NCI-H128 (cell line): ENCODE results near the gene LRRC57.
A peak's percentile ranks its signal among the peaks of the same experiment; 100 is the strongest.
"Not testable (repeated sequence)": the region's sequence is repeated elsewhere in the genome, so short reads cannot be mapped to it uniquely, and the experiment has no call there.

ENCODE experiments used
- DNase-seq: peaks from one replicate; lab custom pipeline; 2025; ENCODE audit not compliant: unreplicated experiment; lab: John Stamatoyannopoulos, UW

LRRC57 gene

DNA sequence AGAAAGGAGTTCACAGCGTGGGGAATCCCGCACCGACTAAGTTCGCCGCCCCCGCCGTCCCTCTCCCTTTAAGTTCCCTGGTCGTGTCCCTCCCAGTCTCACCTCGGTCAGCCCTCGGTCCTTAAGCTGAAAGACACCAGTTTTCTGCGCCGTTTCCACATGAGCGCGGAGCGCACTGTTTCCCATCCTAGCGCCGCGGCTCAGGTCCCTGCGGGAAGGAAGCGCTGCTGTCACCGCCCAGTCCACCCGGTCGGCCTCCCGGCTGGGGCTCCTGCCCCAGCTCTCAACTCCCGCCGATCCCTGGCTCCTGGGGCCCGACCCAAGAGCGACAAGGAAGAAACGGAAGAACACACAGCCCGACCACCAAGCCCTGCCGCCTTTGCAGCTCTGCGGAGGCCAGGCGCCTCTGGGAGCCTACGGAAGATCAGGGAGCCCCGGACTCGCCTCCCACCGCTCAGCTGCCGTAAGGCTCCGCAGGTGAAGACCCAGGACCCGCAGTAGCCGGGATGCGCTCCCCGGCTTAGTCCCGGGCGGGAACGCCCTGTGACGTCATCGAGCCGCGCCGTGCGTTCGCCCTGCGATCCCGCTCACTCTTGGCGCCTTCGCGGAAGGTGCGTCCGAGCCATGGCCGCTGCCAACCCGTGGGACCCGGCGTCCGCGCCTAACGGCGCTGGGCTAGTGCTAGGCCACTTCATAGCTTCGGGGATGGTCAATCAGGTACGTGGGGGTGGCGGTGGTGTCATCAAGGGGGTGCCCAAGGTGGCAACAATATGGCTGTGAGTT lies at the start of gene LRRC57, which contains the start of gene HAUS2:
Gene LRRC57, minus strand, starts transcription at position 545 of the 783 bp plus-strand sequence. Its CDS starts 359 bp downstream, at position 186.
Gene HAUS2, plus strand, starts transcription at position 590 of the 783 bp plus-strand sequence. Its CDS starts 35 bp downstream, at position 625.
- peak; percentile 48 for DNase-seq

GRCh38 chr15:42595626-42596240 lies 47.1 kb upstream of the LRRC57 start:
- no peak for DNase-seq

DNA sequence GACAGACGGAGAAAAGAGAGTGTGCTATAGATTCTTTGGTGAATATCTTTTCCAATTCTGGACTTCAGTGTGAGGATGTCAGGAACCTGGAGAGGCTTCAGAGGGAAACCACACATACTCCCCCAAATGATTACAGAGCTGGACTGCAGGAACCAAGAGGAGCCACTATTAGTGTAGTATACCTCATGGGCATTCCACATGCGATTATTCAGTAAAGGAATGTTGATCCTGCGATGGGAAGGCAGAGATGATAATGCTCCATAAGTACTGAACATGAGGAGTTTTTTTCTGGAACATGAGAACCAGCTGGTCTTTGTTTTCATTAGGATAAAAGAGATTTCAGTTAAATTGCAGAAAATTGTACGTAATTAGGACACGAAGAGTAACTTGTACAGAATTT lies 45.5 kb upstream of the LRRC57 start:
- DNase-seq: no peak

DNA sequence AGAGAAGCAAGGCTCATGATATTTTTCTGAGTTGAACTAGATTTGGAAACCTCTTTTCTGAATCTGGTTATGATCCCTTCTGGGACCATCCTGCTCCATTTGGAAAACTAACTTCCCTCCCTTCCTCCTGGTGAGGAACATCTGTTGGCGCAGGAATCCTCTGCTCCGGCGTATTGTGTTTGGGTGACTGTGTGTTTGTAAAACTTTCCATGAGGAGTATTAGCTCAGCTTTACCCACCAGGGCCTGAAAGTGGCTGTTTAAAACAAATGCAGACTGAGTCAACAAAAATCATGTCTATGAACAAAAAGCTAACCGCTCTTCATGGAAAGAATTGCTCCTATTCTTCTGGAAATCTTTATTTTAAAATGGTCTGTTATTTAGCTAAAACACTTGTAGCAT lies 44.5 kb upstream of the LRRC57 start:
- no peak for DNase-seq

DNA sequence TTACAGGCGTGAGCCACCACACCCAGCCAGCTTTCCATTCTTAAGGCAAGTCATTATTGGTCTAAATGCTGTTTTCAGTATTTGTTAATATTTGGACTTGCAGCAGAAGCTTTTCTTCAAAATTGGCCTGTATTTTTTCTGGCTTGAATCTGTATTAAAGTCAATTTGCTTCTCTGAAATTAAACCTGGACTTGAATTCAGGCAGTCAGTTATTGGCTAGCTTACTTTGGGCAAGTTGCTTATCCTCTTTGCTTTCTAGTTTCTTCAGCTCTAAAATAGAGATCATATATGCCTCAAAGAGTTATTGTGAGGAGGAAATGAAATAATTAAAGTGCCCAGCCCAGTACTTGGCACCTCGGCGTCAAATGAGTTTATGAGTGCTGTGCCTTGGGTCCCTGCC lies 44.1 kb upstream of the LRRC57 start:
- no peak for DNase-seq

- no peak for DNase-seq
Observed at GRCh38 chr15:42591238-42591934, 42.8 kb upstream of the LRRC57 start.

- no peak for DNase-seq
Observed at GRCh38 chr15:42590619-42591237, 42.1 kb upstream of the LRRC57 start.

DNA sequence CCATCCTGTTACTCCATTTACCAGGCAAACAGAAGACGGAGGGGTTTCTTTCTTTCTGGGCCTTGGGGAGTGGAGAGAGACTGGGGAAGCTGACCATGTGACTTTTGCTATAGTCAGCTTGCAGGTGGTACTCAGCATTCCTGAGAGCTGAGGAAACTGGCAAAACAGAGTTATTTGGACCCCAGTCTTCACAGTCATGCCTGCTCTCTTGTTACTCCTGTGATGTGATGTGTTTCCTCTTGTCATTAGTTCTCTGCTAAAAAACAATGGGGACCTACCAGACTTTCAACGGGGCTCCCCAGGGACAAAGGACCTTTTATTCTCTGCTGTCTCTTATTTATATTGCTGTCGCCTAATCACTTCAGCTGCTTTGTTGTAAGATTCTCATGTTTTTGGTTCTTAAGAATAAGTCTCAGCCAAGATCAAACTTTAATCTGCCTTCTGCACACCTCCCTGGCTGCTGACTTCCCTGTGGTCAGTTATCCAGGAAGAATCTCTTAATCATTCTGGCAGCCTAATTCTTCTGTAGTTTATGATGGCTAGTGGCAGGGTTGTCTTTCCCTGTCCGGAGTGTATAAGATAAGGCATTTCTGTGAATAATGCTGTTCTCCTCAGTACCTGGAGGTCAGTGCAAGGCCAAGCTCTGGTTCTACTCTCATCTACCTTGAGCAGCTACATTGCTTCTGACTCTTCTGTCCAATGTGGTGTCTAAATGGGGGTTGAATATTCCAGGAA lies 35.6 kb upstream of the LRRC57 start:
- no peak for DNase-seq

DNA sequence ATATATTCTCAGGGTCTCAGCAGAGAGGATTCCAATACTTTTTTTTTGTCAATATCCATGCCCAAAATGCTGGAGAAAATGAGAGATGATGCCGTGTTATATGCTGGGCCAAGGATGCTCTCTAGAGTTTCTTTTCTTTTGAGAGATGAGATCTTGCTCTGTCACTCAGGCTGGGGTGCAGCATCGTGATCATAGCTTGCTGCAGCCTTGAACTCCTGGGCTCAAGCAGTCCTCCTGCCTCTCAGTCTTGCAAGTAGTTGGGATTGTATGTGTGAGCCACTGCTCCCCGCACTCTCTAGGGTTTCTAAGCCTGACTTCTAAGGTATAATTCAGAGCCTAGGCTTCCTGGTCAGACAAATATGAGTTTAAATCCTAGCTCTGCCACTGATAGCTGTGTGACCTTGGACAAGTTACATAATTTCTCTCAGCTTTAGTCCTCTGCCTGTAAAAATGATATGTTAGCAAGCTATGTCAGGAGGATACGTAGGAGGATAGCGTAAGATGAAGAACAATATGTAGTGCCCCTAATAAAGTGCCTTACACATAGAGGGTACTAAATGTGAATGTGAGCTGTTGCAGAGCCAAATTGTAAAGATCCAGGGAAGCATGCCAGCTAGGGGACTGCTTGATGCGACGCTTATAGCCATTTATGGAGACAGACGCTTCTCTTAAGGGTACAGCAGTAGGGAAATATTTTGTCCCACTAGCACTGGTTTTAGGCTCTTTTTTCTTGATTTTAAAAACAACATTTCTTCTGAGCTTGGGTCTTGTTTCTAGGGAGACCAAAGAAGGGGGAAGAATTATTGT lies 34.2 kb upstream of the LRRC57 start:
- no peak for DNase-seq

DNA sequence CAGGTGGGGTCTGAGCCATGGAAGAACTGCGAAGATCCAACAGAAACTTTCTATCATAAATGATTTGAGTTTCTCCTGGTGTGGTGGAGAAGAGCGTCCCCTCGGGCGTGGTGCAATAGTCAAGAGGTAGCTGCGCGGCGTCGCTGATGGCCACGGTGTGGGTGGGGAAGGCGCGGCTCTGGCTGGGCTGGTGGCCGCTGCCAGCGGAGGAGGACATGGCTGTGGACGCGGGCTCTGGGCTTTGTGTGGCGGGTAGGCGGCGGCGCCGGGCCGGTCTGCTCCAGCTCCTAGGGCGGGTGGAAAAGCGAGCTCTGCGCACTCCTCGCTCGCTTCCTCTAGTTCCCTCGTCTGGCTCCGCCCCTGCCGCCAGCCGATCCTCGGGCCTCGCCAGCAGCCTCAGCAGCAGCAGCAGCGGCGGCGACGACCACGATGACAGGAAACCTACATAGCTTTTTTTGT lies 32.7 kb upstream of the LRRC57 start:
- no peak for DNase-seq

DNA sequence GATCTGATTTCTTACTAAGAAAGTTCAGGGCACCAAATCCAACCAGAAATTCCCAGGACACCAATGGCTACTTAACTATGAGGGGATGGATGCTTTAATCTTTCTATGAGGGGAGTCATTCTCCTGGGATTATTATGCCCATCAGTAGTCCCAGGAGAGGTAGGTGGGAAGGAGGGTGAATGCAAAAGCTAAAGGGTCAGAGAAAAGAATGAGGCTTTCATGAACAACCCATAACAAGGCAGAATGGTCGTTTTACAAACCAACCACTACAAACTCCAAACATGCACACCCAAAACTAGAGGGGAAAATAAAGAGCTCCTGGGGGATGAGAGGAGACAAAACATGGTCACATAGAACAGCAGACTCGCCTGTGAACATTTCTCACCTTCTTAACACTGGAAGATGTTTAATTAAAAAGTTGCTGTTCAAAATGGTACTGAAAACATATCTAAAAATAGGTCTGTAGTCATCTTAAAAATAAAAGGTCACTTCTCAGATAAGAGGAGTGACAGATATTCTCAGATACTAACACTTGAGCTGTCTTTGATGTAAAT lies 30.5 kb upstream of the LRRC57 start:
- no peak for DNase-seq

- no peak for DNase-seq
Observed at GRCh38 chr15:42577514-42578031, 29.0 kb upstream of the LRRC57 start.

DNA sequence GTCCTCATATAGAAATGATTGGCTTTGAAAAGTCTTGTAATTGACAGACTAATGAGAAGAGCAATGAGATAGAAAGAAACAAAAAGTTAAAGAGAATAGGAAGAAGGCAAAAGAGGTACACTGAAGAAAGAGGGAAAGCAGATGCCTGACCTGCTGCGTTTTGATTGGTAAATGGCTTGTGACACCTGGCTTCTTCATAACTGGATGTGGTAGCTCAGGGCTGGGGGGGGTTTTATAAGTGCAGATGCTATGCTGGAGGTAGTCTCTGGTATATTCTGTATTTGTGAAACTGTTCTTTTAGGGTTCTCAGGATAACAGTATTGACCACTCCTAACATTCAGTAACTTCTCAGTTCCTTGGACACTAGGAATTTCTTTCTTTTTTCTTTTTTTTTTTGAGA lies 28.2 kb upstream of the LRRC57 start:
- no peak for DNase-seq

DNA sequence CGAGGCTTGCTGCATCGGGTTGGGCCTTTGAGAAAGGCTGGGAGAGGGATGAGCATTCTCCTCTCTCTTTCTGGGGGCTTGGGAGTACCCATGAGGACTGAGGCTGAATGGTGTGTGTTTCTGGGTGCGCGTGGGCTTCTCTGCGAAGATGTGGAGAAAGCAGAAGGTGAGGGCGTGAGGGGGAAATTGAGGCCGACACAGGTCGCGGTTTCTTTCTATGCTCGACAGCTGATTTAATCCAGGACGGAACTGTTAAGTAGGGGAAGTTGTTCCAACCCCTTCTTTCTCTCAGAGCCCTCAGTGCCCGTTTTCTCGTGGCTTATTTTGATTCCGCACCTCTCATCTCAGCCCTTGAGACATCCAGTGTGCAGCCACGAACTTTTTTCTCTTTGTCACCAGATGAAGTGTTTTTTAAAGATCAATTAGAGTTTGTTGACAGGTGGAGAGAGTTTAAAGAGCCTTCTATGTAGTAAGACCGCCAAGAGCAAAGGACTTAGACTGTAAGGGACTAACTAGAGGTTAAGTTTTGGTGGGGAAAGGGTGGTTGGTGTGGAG lies 27.5 kb upstream of the LRRC57 start:
- DNase-seq: no peak

- DNase-seq: peak; percentile 82
Observed at GRCh38 chr15:42575188-42576039, 26.8 kb upstream of the LRRC57 start, which contains the start of gene STARD9. STARD9 (plus strand) TSS chr15:42575606; CDS start chr15:42575716, 110 bp downstream.

- no peak for DNase-seq
Observed at GRCh38 chr15:42558739-42559138, 10.1 kb upstream of the LRRC57 start.

DNA sequence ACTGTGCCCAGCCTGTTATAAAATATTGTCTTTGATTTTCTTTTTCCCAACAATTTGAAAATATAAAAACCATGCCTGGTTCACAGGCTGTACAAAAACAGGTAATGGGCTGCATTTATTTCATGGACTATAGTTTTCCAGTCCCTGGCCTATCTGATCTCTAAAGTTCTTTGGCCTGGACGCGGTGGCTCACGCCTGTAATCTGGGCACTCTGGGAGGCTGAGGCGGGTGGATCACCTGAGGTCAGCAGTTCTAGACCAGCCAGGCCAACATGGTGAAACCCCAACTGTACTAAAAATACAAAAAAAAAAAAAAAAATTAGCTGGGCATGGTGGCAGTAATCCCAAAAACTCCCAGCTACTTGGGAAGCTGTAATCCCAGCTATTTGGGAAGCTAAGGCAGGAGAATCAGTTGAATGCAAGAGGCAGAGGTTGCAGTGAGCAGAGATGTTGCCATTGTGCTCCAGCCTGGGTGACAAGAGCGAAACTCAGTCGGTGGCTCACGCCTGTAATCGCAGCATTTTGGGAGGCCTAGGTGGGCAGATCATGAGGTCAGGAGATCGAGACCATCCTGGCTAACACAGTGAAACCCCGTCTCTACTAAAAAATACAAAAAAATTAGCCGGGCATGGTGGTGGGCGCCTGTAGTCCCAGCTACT lies 8.1 kb upstream of the LRRC57 start:
- not testable (repeated sequence) for DNase-seq
